ENCODE data around the gene RARG.
"Not testable (repeated sequence)": the region's sequence is repeated elsewhere in the genome, so short reads cannot be mapped to it uniquely, and the experiment has no call there.

DNA sequence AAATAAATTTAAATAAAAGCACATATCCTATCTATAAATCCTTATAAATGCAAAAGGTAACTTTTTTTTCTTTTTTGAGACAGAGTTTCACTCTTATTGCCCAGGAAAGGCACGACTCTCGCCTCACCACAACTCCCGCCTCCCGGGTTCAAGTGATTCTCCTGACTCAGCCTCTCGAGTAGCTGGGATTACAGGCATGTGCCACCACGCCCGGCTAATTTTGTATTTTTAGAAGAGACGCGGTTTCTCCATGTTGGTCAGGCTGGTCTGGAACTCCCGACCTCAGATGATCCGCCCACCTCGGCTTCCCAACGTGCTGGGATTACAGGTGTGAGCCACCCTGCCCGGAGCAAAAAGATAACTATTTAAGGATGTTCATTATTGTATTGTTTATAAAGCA is 53.2 kb downstream of the RARG start:
- TF ChIP-seq, protein P1, sequence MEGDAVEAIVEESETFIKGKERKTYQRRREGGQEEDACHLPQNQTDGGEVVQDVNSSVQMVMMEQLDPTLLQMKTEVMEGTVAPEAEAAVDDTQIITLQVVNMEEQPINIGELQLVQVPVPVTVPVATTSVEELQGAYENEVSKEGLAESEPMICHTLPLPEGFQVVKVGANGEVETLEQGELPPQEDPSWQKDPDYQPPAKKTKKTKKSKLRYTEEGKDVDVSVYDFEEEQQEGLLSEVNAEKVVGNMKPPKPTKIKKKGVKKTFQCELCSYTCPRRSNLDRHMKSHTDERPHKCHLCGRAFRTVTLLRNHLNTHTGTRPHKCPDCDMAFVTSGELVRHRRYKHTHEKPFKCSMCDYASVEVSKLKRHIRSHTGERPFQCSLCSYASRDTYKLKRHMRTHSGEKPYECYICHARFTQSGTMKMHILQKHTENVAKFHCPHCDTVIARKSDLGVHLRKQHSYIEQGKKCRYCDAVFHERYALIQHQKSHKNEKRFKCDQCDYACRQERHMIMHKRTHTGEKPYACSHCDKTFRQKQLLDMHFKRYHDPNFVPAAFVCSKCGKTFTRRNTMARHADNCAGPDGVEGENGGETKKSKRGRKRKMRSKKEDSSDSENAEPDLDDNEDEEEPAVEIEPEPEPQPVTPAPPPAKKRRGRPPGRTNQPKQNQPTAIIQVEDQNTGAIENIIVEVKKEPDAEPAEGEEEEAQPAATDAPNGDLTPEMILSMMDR (conservative IDR thresholded peaks at IDR 0.05; ENCODE audit: low read length), result not testable (repeated sequence)
- not testable (repeated sequence) for TF ChIP-seq EZH2phosphoT487 (IDR thresholded peaks at IDR 0.05; ENCODE audit: borderline replicate concordance)

Data from Loucy (cell line).